ENCODE data around the gene SCNN1A.

Gene SCNN1A

GRCh38 chr12:6337958-6338433, 37.4 kb downstream of the SCNN1A start:
- Histone ChIP-seq H3K4me3 (ENCODE audit: low read depth, low read length, poor library complexity, severe bottlenecking) (no peak overlapping the region), H4K20me1 (ENCODE audit: insufficient read depth, low read length) (no peaks in the 10 kb centered on the region), H3F3A (ENCODE audit: insufficient read depth, low read length) (no peaks in the 10 kb centered on the region), H3K79me2 (ENCODE audit: insufficient read depth, low read length) (no peaks in the 10 kb centered on the region), H3K4me2 (ENCODE audit: low read length) (no peak overlapping the region), H3K27me3 (ENCODE audit: insufficient read depth, low read length) (no peaks in the 10 kb centered on the region), H3K9ac (ENCODE audit: low read length) (no peak overlapping the region), H3K36me3 (ENCODE audit: insufficient read depth, low read length) (no peaks in the 10 kb centered on the region), H3K9me2 (ENCODE audit: low read depth, low read length) (no peaks in the 10 kb centered on the region), H3K4me1 (ENCODE audit: insufficient read depth, low read length, severe bottlenecking) (peaks cover 32% of the 10 kb centered on the region), H3K27ac (ENCODE audit: low read depth, low read length, poor library complexity, severe bottlenecking) (no peak overlapping the region), H3K9me3 (ENCODE audit: low read length) (no peaks in the 10 kb centered on the region), H2AFZ (ENCODE audit: low read length) (no peak overlapping the region)
- TF ChIP-seq EZH2 (IDR thresholded peaks at IDR 0.05; ENCODE audit: borderline replicate concordance, low read length) (no peak), CTCF (IDR thresholded peaks at IDR 0.05; ENCODE audit: low read length) (no peak)

- Histone ChIP-seq H3K9me3 (ENCODE audit: low read length) (no peaks in the 10 kb centered on the region), H3K4me1 (ENCODE audit: insufficient read depth, low read length, severe bottlenecking) (peaks cover 38% of the 10 kb centered on the region), H3F3A (ENCODE audit: insufficient read depth, low read length) (no peaks in the 10 kb centered on the region), H3K27ac (ENCODE audit: low read depth, low read length, poor library complexity, severe bottlenecking) (no peak overlapping the region), H3K79me2 (ENCODE audit: insufficient read depth, low read length) (no peaks in the 10 kb centered on the region), H4K20me1 (ENCODE audit: insufficient read depth, low read length) (no peaks in the 10 kb centered on the region), H3K9me2 (ENCODE audit: low read depth, low read length) (no peaks in the 10 kb centered on the region), H2AFZ (ENCODE audit: low read length) (no peak overlapping the region), H3K4me3 (ENCODE audit: low read depth, low read length, poor library complexity, severe bottlenecking) (no peak overlapping the region), H3K9ac (ENCODE audit: low read length) (no peak overlapping the region), H3K36me3 (ENCODE audit: insufficient read depth, low read length) (no peaks in the 10 kb centered on the region), H3K27me3 (ENCODE audit: insufficient read depth, low read length) (no peaks in the 10 kb centered on the region), H3K4me2 (ENCODE audit: low read length) (no peak overlapping the region)
- TF ChIP-seq EZH2 (IDR thresholded peaks at IDR 0.05; ENCODE audit: borderline replicate concordance, low read length), result no peak
- TF ChIP-seq CTCF (IDR thresholded peaks at IDR 0.05; ENCODE audit: low read length), result no peak
Measured at GRCh38 chr12:6336889-6337853, 38.2 kb downstream of the SCNN1A start.

- H3K9ac ChIP-seq (ENCODE audit: low read length), result peak overlapping the region; percentile 40; the same call in 1 of the 2 replicates
- no peaks in the 10 kb centered on the region for H3K79me2 ChIP-seq (ENCODE audit: insufficient read depth, low read length)
- H3K9me3 ChIP-seq (ENCODE audit: low read length), result no peaks in the 10 kb centered on the region
- no peaks in the 10 kb centered on the region for H3K9me2 ChIP-seq (ENCODE audit: low read depth, low read length)
- H3F3A ChIP-seq (ENCODE audit: insufficient read depth, low read length), result no peaks in the 10 kb centered on the region
- 0 out of 2 replicates have a peak overlapping the region, but pooled peaks have one; percentile 32 for H2AFZ ChIP-seq (ENCODE audit: low read length)
- H3K4me1 ChIP-seq (ENCODE audit: insufficient read depth, low read length, severe bottlenecking), result peaks cover 38% of the 10 kb centered on the region
- H3K27ac ChIP-seq (ENCODE audit: low read depth, low read length, poor library complexity, severe bottlenecking), result no peak overlapping the region
- H3K4me3 ChIP-seq (ENCODE audit: low read depth, low read length, poor library complexity, severe bottlenecking), result no peak overlapping the region
- no peaks in the 10 kb centered on the region for H4K20me1 ChIP-seq (ENCODE audit: insufficient read depth, low read length)
- peak overlapping the region; percentile 36 for H3K4me2 ChIP-seq (ENCODE audit: low read length)
- TF ChIP-seq CTCF (IDR thresholded peaks at IDR 0.05; ENCODE audit: low read length), result no peak
- no peak for TF ChIP-seq EZH2 (IDR thresholded peaks at IDR 0.05; ENCODE audit: borderline replicate concordance, low read length)
- H3K27me3 ChIP-seq (ENCODE audit: insufficient read depth, low read length), result no peaks in the 10 kb centered on the region
- H3K36me3 ChIP-seq (ENCODE audit: insufficient read depth, low read length), result no peaks in the 10 kb centered on the region
Measured at GRCh38 chr12:6336079-6336888, 39.1 kb downstream of the SCNN1A start.

All from OCI-LY1 (cell line).